Ramos (cell line): ENCODE results near the gene RPS6KB2.

Experiments
- in situ Hi-C: fragments of 300-500 bp; cut with MboI; formaldehyde crosslinking; loops from one replicate; pipeline ENCODE4 v1.14.3; 2022; ENCODE audit warnings: low sequenced_read_pairs; ENCODE audit not compliant: unreplicated experiment

Gene RPS6KB2

GRCh38 chr11:67428052-67429001 is at the start of gene RPS6KB2:
TSS of gene RPS6KB2 (plus strand) at chr11:67428494. CDS start at chr11:67428546, 52 bp downstream.
- in situ Hi-C loops, result no loop called here

GRCh38 chr11:67378544-67378943 is 49.8 kb upstream of the RPS6KB2 start:
- in situ Hi-C loops, result no loop called here

GRCh38 chr11:67379061-67380058 is 48.9 kb upstream of the RPS6KB2 start:
- in situ Hi-C loops, result loop anchor here (5.0 to 10.0 kb wide), 2 partner anchors 117 to 295 kb away; no protein-coding TSS in a partner anchor

- in situ Hi-C loops, result loop anchor here (5.0 to 10.0 kb wide), 2 partner anchors 119 to 297 kb away; no protein-coding TSS in a partner anchor
Measured at GRCh38 chr11:67381244-67381972, 46.9 kb upstream of the RPS6KB2 start.

- in situ Hi-C loops, result loop anchor here (5.0 to 10.0 kb wide), 2 partner anchors 120 to 298 kb away; no protein-coding TSS in a partner anchor
Measured at GRCh38 chr11:67382276-67383136, 45.8 kb upstream of the RPS6KB2 start.

- in situ Hi-C loops, result loop anchor here (5.0 to 10.0 kb wide), 2 partner anchors 123 to 300 kb away; no protein-coding TSS in a partner anchor
Measured at GRCh38 chr11:67384851-67385366, 43.4 kb upstream of the RPS6KB2 start.

- in situ Hi-C loops, result loop anchor here (10.0 kb wide), 1 partner anchor 302 kb away; no protein-coding TSS in a partner anchor
Measured at GRCh38 chr11:67387069-67387468, 41.2 kb upstream of the RPS6KB2 start.

GRCh38 chr11:67387518-67387917 is 40.8 kb upstream of the RPS6KB2 start:
- in situ Hi-C loops, result loop anchor here (10.0 kb wide), 1 partner anchor 303 kb away; no protein-coding TSS in a partner anchor

GRCh38 chr11:67389477-67389876 is 38.8 kb upstream of the RPS6KB2 start:
- in situ Hi-C loops, result loop anchor here (10.0 kb wide), 1 partner anchor 305 kb away; no protein-coding TSS in a partner anchor

GRCh38 chr11:67390947-67391303 is 37.4 kb upstream of the RPS6KB2 start:
- in situ Hi-C loops, result no loop called here

- in situ Hi-C loops, result no loop called here
Measured at GRCh38 chr11:67391304-67392182, 36.8 kb upstream of the RPS6KB2 start, which contains the start of gene RAD9A. TSS of gene RAD9A (plus strand) at chr11:67391986. CDS start at chr11:67392045, 59 bp downstream.

- in situ Hi-C loops, result no loop called here
Measured at GRCh38 chr11:67392183-67392715, 36.0 kb upstream of the RPS6KB2 start.

- in situ Hi-C loops, result no loop called here
Measured at GRCh38 chr11:67393437-67393836, 34.9 kb upstream of the RPS6KB2 start.

- in situ Hi-C loops, result no loop called here
Measured at GRCh38 chr11:67393990-67394389, 34.3 kb upstream of the RPS6KB2 start.

- in situ Hi-C loops, result no loop called here
Measured at GRCh38 chr11:67395555-67396258, 32.6 kb upstream of the RPS6KB2 start.

- in situ Hi-C loops, result no loop called here
Measured at GRCh38 chr11:67396259-67396581, 32.1 kb upstream of the RPS6KB2 start.
